HEK293T (cell line): ENCODE measurements around the gene VGLL3.

Experiments used
- CTCF ChIA-PET: fragments of 350-600 bp; formaldehyde crosslinking; extraction: SDS; loops from one replicate; lab custom pipeline; 2021; ENCODE audit warnings: antibody characterized with exemption, inconsistent platforms; lab: Yijun Ruan, JAX
- POLR2A ChIA-PET: fragments of 350-600 bp; formaldehyde crosslinking; extraction: SDS; loops from one replicate; lab custom pipeline; 2020; ENCODE audit warnings: antibody characterized with exemption, inconsistent platforms; lab: Yijun Ruan, JAX
- DNase-seq: peaks from one replicate; pipeline ENCODE4 v3.0.0; 2012; ENCODE audit warnings: mixed read lengths; ENCODE audit errors: extremely low spot score
- ARNT ChIP-seq: fragments of 450-650 bp; IDR thresholded peaks from 2 replicates; pipeline ENCODE4 v1.6.1; 2017; ENCODE audit warnings: mild to moderate bottlenecking
- BHLHE40 ChIP-seq: fragments of 450-650 bp; IDR thresholded peaks from 2 replicates; pipeline ENCODE4 v1.6.1; 2016; ENCODE audit warnings: mild to moderate bottlenecking, moderate library complexity, borderline replicate concordance
- CTBP1 ChIP-seq: fragments of 450-650 bp; IDR thresholded peaks from 2 replicates; pipeline ENCODE4 v1.6.1; 2016; ENCODE audit warnings: borderline replicate concordance
- ELF4 ChIP-seq: fragments of 450-650 bp; IDR thresholded peaks from 2 replicates; pipeline ENCODE4 v1.6.1; 2017; ENCODE audit warnings: antibody characterized with exemption
- FOXA1 ChIP-seq: fragments of 450-650 bp; IDR thresholded peaks from 2 replicates; pipeline ENCODE4 v1.6.1; 2016; ENCODE audit warnings: mild to moderate bottlenecking
- FOXK2 ChIP-seq: fragments of 450-650 bp; IDR thresholded peaks from 2 replicates; pipeline ENCODE4 v1.6.1; 2016; ENCODE audit warnings: mild to moderate bottlenecking
- FOXM1 ChIP-seq: fragments of 450-650 bp; IDR thresholded peaks from 2 replicates; pipeline ENCODE4 v1.6.1; 2017; ENCODE audit warnings: mild to moderate bottlenecking, borderline replicate concordance
- HDGF ChIP-seq: fragments of 450-650 bp; IDR thresholded peaks from 2 replicates; pipeline ENCODE4 v1.6.1; 2017; ENCODE audit warnings: antibody characterized with exemption, borderline replicate concordance
- L3MBTL2 ChIP-seq: fragments of 450-650 bp; conservative IDR thresholded peaks from 2 replicates; pipeline ENCODE4 v1.6.1; 2016; ENCODE audit warnings: mild to moderate bottlenecking
- LEF1 ChIP-seq: fragments of 450-650 bp; IDR thresholded peaks from 2 replicates; pipeline ENCODE4 v1.6.1; 2017; ENCODE audit warnings: mild to moderate bottlenecking, borderline replicate concordance
- NFRKB ChIP-seq: fragments of 450-650 bp; IDR thresholded peaks from 2 replicates; pipeline ENCODE4 v1.6.1; 2016; ENCODE audit warnings: mild to moderate bottlenecking, moderate library complexity
- PKNOX1 ChIP-seq: fragments of 450-650 bp; IDR thresholded peaks from 2 replicates; pipeline ENCODE4 v1.6.1; 2016
- SP1 ChIP-seq: fragments of 450-650 bp; IDR thresholded peaks from 2 replicates; pipeline ENCODE4 v1.6.1; 2017
- SUZ12 ChIP-seq: fragments of 450-650 bp; IDR thresholded peaks from 2 replicates; pipeline ENCODE4 v1.6.1; 2016; ENCODE audit warnings: mild to moderate bottlenecking
- TARDBP ChIP-seq: fragments of 450-650 bp; IDR thresholded peaks from 2 replicates; pipeline ENCODE4 v1.6.1; 2016
- ZNF384 ChIP-seq: fragments of 450-650 bp; IDR thresholded peaks from 2 replicates; pipeline ENCODE4 v1.6.1; 2016

Gene VGLL3

GRCh38 chr3:86921971-86922680 lies 68.8 kb downstream of the VGLL3 start:
- ChIA-PET CTCF (no interaction called here), POLR2A (no interaction called here)
- no peak for DNase-seq
- no peak for TF ChIP-seq FOXA1
- no peak for TF ChIP-seq FOXM1
- TF ChIP-seq BHLHE40: no peak
- no peak for TF ChIP-seq ELF4
- TF ChIP-seq SUZ12: no peak
- TF ChIP-seq L3MBTL2: no peak
- no peak for TF ChIP-seq ZNF384
- no peak for TF ChIP-seq TARDBP
- no peak for TF ChIP-seq PKNOX1
- no peak for TF ChIP-seq HDGF

GRCh38 chr3:86914670-86915069 lies 76.3 kb downstream of the VGLL3 start:
- TF ChIP-seq HDGF (no peak), SP1 (no peak), PKNOX1 (no peak), TARDBP (no peak), LEF1 (no peak), BHLHE40 (no peak), FOXK2 (no peak), FOXA1 (no peak), NFRKB (no peak), SUZ12 (no peak), ARNT (no peak), ZNF384 (no peak), CTBP1 (no peak), L3MBTL2 (no peak), ELF4 (no peak)
- DNase-seq: no peak
- ChIA-PET CTCF (no interaction called here), POLR2A (no interaction called here)

GRCh38 chr3:86913160-86913559 lies 77.8 kb downstream of the VGLL3 start:
- ChIA-PET POLR2A (no interaction called here), CTCF (interaction anchor here (0.6 kb wide), 1 partner anchor 97 kb away, joined by 3 read pairs; no protein-coding TSS in a partner anchor)
- DNase-seq: no peak
- no peak for TF ChIP-seq FOXK2
- TF ChIP-seq ZNF384: no peak
- no peak for TF ChIP-seq TARDBP
- TF ChIP-seq HDGF: no peak
- no peak for TF ChIP-seq SUZ12

- POLR2A ChIA-PET: no interaction called here
- TF ChIP-seq HDGF (no peak), TARDBP (no peak), ELF4 (no peak), NFRKB (no peak), SUZ12 (no peak), ARNT (no peak), LEF1 (no peak), FOXK2 (no peak), FOXA1 (no peak), FOXM1 (no peak)
- CTCF ChIA-PET: no interaction called here
- DNase-seq: no peak
Observed at GRCh38 chr3:86895202-86895601, 95.7 kb downstream of the VGLL3 start.

- ChIA-PET POLR2A (no interaction called here), CTCF (no interaction called here)
- no peak for DNase-seq
- TF ChIP-seq LEF1 (no peak), NFRKB (no peak), BHLHE40 (no peak), FOXA1 (no peak), L3MBTL2 (no peak), SUZ12 (no peak), FOXK2 (no peak), PKNOX1 (no peak)
Observed at GRCh38 chr3:86890741-86891396, 100.1 kb downstream of the VGLL3 start.
